ENCODE results near the gene PRKAR1B.
"Not testable (repeated sequence)": the region's sequence is repeated elsewhere in the genome, so short reads cannot be mapped to it uniquely, and the experiment has no call there.

PRKAR1B gene

GRCh38 chr7:659996-660395 lies 67.1 kb downstream of the PRKAR1B start:
- TF ChIP-seq CTCF (conservative IDR thresholded peaks at IDR 0.05): no peak
- TF ChIP-seq ZFX (IDR thresholded peaks at IDR 0.05): no peak

GRCh38 chr7:659306-659847 lies 67.7 kb downstream of the PRKAR1B start:
- H3K27ac ChIP-seq: no peak overlapping the region
- TF ChIP-seq ZFX (IDR thresholded peaks at IDR 0.05) (no peak), CTCF (conservative IDR thresholded peaks at IDR 0.05) (no peak)

More at GRCh38 chr7:659996-660395, 67.1 kb downstream of the PRKAR1B start:
- H3K27ac ChIP-seq: no peak overlapping the region

GRCh38 chr7:657565-658119 lies 69.4 kb downstream of the PRKAR1B start:
- TF ChIP-seq ZFX (IDR thresholded peaks at IDR 0.05) (no peak), CTCF (conservative IDR thresholded peaks at IDR 0.05) (no peak)
- no peak overlapping the region for H3K27ac ChIP-seq

GRCh38 chr7:657010-657409 lies 70.1 kb downstream of the PRKAR1B start:
- H3K27ac ChIP-seq: not testable (repeated sequence)

- no peak overlapping the region for H3K27ac ChIP-seq
- TF ChIP-seq CTCF (conservative IDR thresholded peaks at IDR 0.05): no peak
- no peak for TF ChIP-seq ZFX (IDR thresholded peaks at IDR 0.05)
Observed at GRCh38 chr7:655758-656157, 71.3 kb downstream of the PRKAR1B start.

- TF ChIP-seq CTCF (conservative IDR thresholded peaks at IDR 0.05): no peak
- no peak for TF ChIP-seq ZFX (IDR thresholded peaks at IDR 0.05)
- no peak overlapping the region for H3K27ac ChIP-seq
Observed at GRCh38 chr7:653829-654764, 73.0 kb downstream of the PRKAR1B start.

GRCh38 chr7:652881-653280 lies 74.2 kb downstream of the PRKAR1B start:
- no peak for TF ChIP-seq CTCF (conservative IDR thresholded peaks at IDR 0.05)
- TF ChIP-seq ZFX (IDR thresholded peaks at IDR 0.05): no peak

GRCh38 chr7:652167-652566 lies 74.9 kb downstream of the PRKAR1B start:
- H3K27ac ChIP-seq: not testable (repeated sequence)

More at GRCh38 chr7:652881-653280, 74.2 kb downstream of the PRKAR1B start:
- H3K27ac ChIP-seq: no peak overlapping the region

All from C4-2B (cell line).